K562 (cell line): ENCODE data around the gene KMT2E. TPM values are rescaled to one million over a fixed set of nuclear protein-coding genes. Genes with fewer than 3 reads are reported as not detected.

ENCODE experiments used
- ADNP ChIP-seq: fragments of 200-800 bp; sonication (Bioruptor generic); IDR thresholded peaks from 2 replicates; pipeline ENCODE4 v1.6.1; 2016; ENCODE audit warnings: missing genetic modification characterization, missing compliant biosample characterization
- ATF3 ChIP-seq, 2 experiments: fragments of 450-650 bp in 1 of 2; sonication (generic) in 1 of 2; formaldehyde crosslinking in 1 of 2; IDR thresholded peaks in 1 of 2; conservative IDR thresholded peaks in 1 of 2; 2 replicates each; pipeline versions ENCODE4 v1.6.1 to v1.8.1; 2016 to 2023; ENCODE audit warnings: mild to moderate bottlenecking in 2 of 2, moderate library complexity in 2 of 2, inconsistent platforms in 1 of 2, missing genetic modification reagents in 1 of 2
- CCNT2 ChIP-seq: IDR thresholded peaks from 2 replicates; pipeline ENCODE4 v1.6.1; 2011; ENCODE audit warnings: borderline replicate concordance, low read depth, mild to moderate bottlenecking, moderate library complexity, mixed read lengths, low read length; ENCODE audit not compliant: insufficient read length; ENCODE audit errors: extremely low read depth
- CTBP1 ChIP-seq: fragments of 450-650 bp; IDR thresholded peaks from 2 replicates; pipeline ENCODE4 v1.6.1; 2016; ENCODE audit warnings: borderline replicate concordance
- CTCF ChIP-seq, 3 experiments: IDR thresholded peaks in 2 of 3; conservative IDR thresholded peaks in 1 of 3; 2 replicates each; pipeline ENCODE4 v1.5.1; 2011 to 2012; ENCODE audit warnings: low read length in 3 of 3, mild to moderate bottlenecking in 3 of 3, control low read depth in 2 of 3, improper control_type of control experiment in 1 of 3, inconsistent platforms in 1 of 3, low read depth in 1 of 3, mixed read lengths in 1 of 3, moderate library complexity in 1 of 3; ENCODE audit not compliant: insufficient read depth in 2 of 3
- DIDO1 ChIP-seq: fragments of 450-650 bp; IDR thresholded peaks from 2 replicates; pipeline ENCODE4 v1.6.1; 2016; ENCODE audit warnings: low read depth, missing biosample characterization, missing genetic modification characterization
- ELF2 ChIP-seq: fragments of 250-450 bp; sonication (Bioruptor Pico); IDR thresholded peaks from 2 replicates; pipeline ENCODE4 v1.5.0; 2021; ENCODE audit warnings: mild to moderate bottlenecking
- ETV6 ChIP-seq, 3 experiments: fragments of 150-350 bp in 1 of 3; sonication (generic) in 1 of 3; formaldehyde crosslinking in 1 of 3; IDR thresholded peaks; 2 replicates each; pipeline versions ENCODE4 v1.6.1 to v1.8.0; 2014 to 2022; ENCODE audit warnings: borderline replicate concordance in 2 of 3, low read depth in 2 of 3, antibody characterized with exemption in 1 of 3, low read length in 1 of 3, mild to moderate bottlenecking in 1 of 3, missing genetic modification reagents in 1 of 3
- GATAD2A ChIP-seq: fragments of 450-650 bp; IDR thresholded peaks from 2 replicates; pipeline ENCODE4 v1.6.1; 2017
- HMBOX1 ChIP-seq: sonication (generic); IDR thresholded peaks from 2 replicates; pipeline ENCODE4 v1.6.1; 2016
- MEF2A ChIP-seq: IDR thresholded peaks from 2 replicates; pipeline ENCODE4 v1.6.1; 2011; ENCODE audit warnings: low read depth, mild to moderate bottlenecking, low read length, moderate library complexity; ENCODE audit not compliant: control insufficient read depth
- NFIX ChIP-seq: fragments of 250-450 bp; sonication (Bioruptor Pico); IDR thresholded peaks from 2 replicates; pipeline ENCODE4 v1.4.0; 2020; ENCODE audit warnings: low read depth, mild to moderate bottlenecking, moderate library complexity
- POLR2AphosphoS2 ChIP-seq: IDR thresholded peaks from 2 replicates; pipeline ENCODE4 v1.6.1; 2012; ENCODE audit warnings: low read length, improper control_type of control experiment
- SMARCA4 ChIP-seq: fragments of 450-650 bp; IDR thresholded peaks from 2 replicates; pipeline ENCODE4 v1.6.1; 2016
- TBP ChIP-seq: optimal IDR thresholded peaks from 2 replicates; pipeline ENCODE3; 2011; ENCODE audit warnings: low read depth, low read length, improper control_type of control experiment
- TOE1 ChIP-seq, 2 experiments: fragments of 450-650 bp in 1 of 2; sonication (generic) in 1 of 2; formaldehyde crosslinking in 1 of 2; IDR thresholded peaks; 2 replicates each; pipeline versions ENCODE4 v1.7.1 to v1.8.0; 2016 to 2022; ENCODE audit warnings: borderline replicate concordance in 2 of 2, mild to moderate bottlenecking in 2 of 2, antibody characterized with exemption in 1 of 2, inconsistent platforms in 1 of 2, low read depth in 1 of 2, missing genetic modification reagents in 1 of 2, moderate library complexity in 1 of 2
- U2AF1 ChIP-seq: fragments of 200-400 bp; formaldehyde crosslinking; optimal IDR thresholded peaks from 2 replicates; pipeline ENCODE3; 2017; ENCODE audit warnings: mild to moderate bottlenecking, low read depth, low read length, moderate library complexity
- U2AF2 ChIP-seq: fragments of 200-400 bp; formaldehyde crosslinking; optimal IDR thresholded peaks from 2 replicates; pipeline ENCODE3; 2017; ENCODE audit warnings: low read depth, mild to moderate bottlenecking, low read length
- ZKSCAN3 ChIP-seq: fragments of 250-450 bp; sonication (Bioruptor Pico); IDR thresholded peaks from 2 replicates; pipeline ENCODE4 v1.4.0; 2020
- ZNF518B ChIP-seq: fragments of 250-450 bp; sonication (Bioruptor Pico); IDR thresholded peaks from 2 replicates; pipeline ENCODE4 v1.5.0; 2021; ENCODE audit warnings: mild to moderate bottlenecking, moderate library complexity
- polyA plus RNA-seq, 8 experiments: library from polyadenylated mRNA; depleted of rRNA in 4 of 8; stranded (reverse) in 5 of 8; unstranded in 3 of 8; fragments of >200 nt; fragmentation: Nextera tagmentation in 2 of 8; fragmentation: Illumina TruSeq in 1 of 8; extraction: Ambion mirVana in 2 of 8; extraction: Trizol in 1 of 8; gene quantifications; 2 replicates each; pipeline versions ENCODE4 v1.2.1 to v1.2.3, GENCODE V29; 2011 to 2014; ENCODE audit warnings: inconsistent platforms in 1 of 8, missing spikeins in 1 of 8
- total RNA-seq, 7 experiments: library from RNA; depleted of rRNA in 6 of 7; stranded (reverse); fragments of >200 nt in 6 of 7; fragmentation: Illumina TruSeq in 2 of 7; extraction: Trizol in 2 of 7; gene quantifications; 2 replicates each; pipeline versions ENCODE4 v1.2.1 to v1.2.3, GENCODE V29; 2011 to 2021; ENCODE audit warnings: low replicate concordance in 1 of 7

Gene KMT2E
- total and polyA plus RNA-seq, 9 of the 15 experiments (the other 6 are each of a cell fraction or from before 2014, with no cell fraction given): 8.9 to 55.3 (median 38.1) TPM

- TF ChIP-seq CCNT2 (no peak), HMBOX1 (no peak; the same call in 1 of the 2 replicates), ELF2 (no peak), ETV6 (IDR thresholded peaks at IDR 0.05; ENCODE audit: borderline replicate concordance in 1 of 2, low read depth in 2 of 2, low read length in 1 of 2) (no peak), ETV6 (CRISPR knock-in tag; IDR thresholded peaks at IDR 0.05; ENCODE audit: borderline replicate concordance) (no peak), CTBP1 (peak; percentile 44; the same call in 1 of the 2 replicates), U2AF1 (no peak), U2AF2 (no peak), SMARCA4 (peak; percentile 79), ADNP (tag) (no peak), CTCF (IDR thresholded peaks at IDR 0.05 in 2 of 3, conservative IDR thresholded peaks at IDR 0.05 in 1 of 3; ENCODE audit: insufficient read depth in 2 of 3, low read depth in 1 of 3, low read length in 3 of 3) (no peak), ZNF518B (CRISPR knock-in tag) (no peak), GATAD2A (0 out of 2 replicates have a peak, but pooled peaks have one; percentile 38), TOE1 (IDR thresholded peaks at IDR 0.05; ENCODE audit: borderline replicate concordance) (0 out of 2 replicates have a peak, but pooled peaks have one; percentile 17), TOE1 (CRISPR knock-in tag; IDR thresholded peaks at IDR 0.05; ENCODE audit: borderline replicate concordance, low read depth) (no peak), ATF3 (IDR thresholded peaks at IDR 0.05) (peak; percentile 67), ATF3 (CRISPR knock-in tag; conservative IDR thresholded peaks at IDR 0.05) (no peak), NFIX (CRISPR knock-in tag) (no peak), POLR2AphosphoS2 (no peak), MEF2A (no peak), DIDO1 (tag) (no peak), ZKSCAN3 (CRISPR knock-in tag) (no peak), TBP (no peak)
Observed at GRCh38 chr7:105131033-105131656, 117.1 kb downstream of the KMT2E start (continued).
